A673 (cell line): ENCODE results near the gene ATCAY.
A peak's percentile ranks its signal among the peaks of the same experiment; 100 is the strongest.

Source experiments
- CTCF ChIP-seq: fragments of 300-800, 200-600 bp; sonication (generic); conservative IDR thresholded peaks from 2 replicates; pipeline ENCODE4 v1.5.1; 2017; ENCODE audit warnings: low read depth, mild to moderate bottlenecking, antibody characterized with exemption, low read length, moderate library complexity, mixed read lengths
- EZH2 ChIP-seq: fragments of 200-600 bp; sonication (generic); IDR thresholded peaks from 2 replicates; pipeline ENCODE4 v1.6.1; 2017; ENCODE audit warnings: borderline replicate concordance, low read depth, mild to moderate bottlenecking, mixed read lengths, antibody characterized with exemption, low read length; ENCODE audit not compliant: poor library complexity, severe bottlenecking

GRCh38 chr19:3849092-3849491, 31.4 kb upstream of the ATCAY start:
- TF ChIP-seq EZH2 (no peak), CTCF (peak; percentile 62)
